ENCODE data around the gene TRPV5. TPM values are rescaled to one million over a fixed set of nuclear protein-coding genes. Genes with fewer than 3 reads are reported as not detected.

The TRPV5 gene
- total and polyA plus RNA-seq, 2 of the 4 experiments (the other 2 are of a cell fraction): not detected

- TF ChIP-seq RCOR1 (IDR thresholded peaks at IDR 0.05; ENCODE audit: insufficient replicate concordance, low read length): no peak
- TF ChIP-seq, protein P1, sequence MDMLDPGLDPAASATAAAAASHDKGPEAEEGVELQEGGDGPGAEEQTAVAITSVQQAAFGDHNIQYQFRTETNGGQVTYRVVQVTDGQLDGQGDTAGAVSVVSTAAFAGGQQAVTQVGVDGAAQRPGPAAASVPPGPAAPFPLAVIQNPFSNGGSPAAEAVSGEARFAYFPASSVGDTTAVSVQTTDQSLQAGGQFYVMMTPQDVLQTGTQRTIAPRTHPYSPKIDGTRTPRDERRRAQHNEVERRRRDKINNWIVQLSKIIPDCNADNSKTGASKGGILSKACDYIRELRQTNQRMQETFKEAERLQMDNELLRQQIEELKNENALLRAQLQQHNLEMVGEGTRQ (IDR thresholded peaks at IDR 0.05; ENCODE audit: low read depth, low read length): no peak
- no peak for TF ChIP-seq CEBPB (IDR thresholded peaks at IDR 0.05; ENCODE audit: low read depth, low read length)
- no peak for TF ChIP-seq RAD21 (IDR thresholded peaks at IDR 0.05; ENCODE audit: low read length)
- no peak for TF ChIP-seq SMC3 (IDR thresholded peaks at IDR 0.05; ENCODE audit: low read depth, low read length)
- TF ChIP-seq MXI1 (IDR thresholded peaks at IDR 0.05; ENCODE audit: borderline replicate concordance, low read depth, low read length): no peak
- no peak for TF ChIP-seq MAFK (IDR thresholded peaks at IDR 0.05; ENCODE audit: low read depth, low read length)
- TF ChIP-seq, protein P2, sequence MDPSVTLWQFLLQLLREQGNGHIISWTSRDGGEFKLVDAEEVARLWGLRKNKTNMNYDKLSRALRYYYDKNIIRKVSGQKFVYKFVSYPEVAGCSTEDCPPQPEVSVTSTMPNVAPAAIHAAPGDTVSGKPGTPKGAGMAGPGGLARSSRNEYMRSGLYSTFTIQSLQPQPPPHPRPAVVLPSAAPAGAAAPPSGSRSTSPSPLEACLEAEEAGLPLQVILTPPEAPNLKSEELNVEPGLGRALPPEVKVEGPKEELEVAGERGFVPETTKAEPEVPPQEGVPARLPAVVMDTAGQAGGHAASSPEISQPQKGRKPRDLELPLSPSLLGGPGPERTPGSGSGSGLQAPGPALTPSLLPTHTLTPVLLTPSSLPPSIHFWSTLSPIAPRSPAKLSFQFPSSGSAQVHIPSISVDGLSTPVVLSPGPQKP (IDR thresholded peaks at IDR 0.05; ENCODE audit: borderline replicate concordance, low read depth, low read length): no peak
- no peak for TF ChIP-seq FOS (IDR thresholded peaks at IDR 0.05; ENCODE audit: low read depth, low read length)
- no peak for TF ChIP-seq CTCF (conservative IDR thresholded peaks at IDR 0.05; ENCODE audit: low read depth, low read length)
- TF ChIP-seq NFE2L2 (IDR thresholded peaks at IDR 0.05; ENCODE audit: low read depth, low read length): no peak
- TF ChIP-seq MAZ (IDR thresholded peaks at IDR 0.05; ENCODE audit: borderline replicate concordance, low read depth, low read length): no peak
- TF ChIP-seq BHLHE40 (IDR thresholded peaks at IDR 0.05; ENCODE audit: low read depth, low read length): no peak
- TF ChIP-seq POLR2A (IDR thresholded peaks at IDR 0.05; ENCODE audit: low read depth, low read length): no peak
- TF ChIP-seq RFX5 (IDR thresholded peaks at IDR 0.05; ENCODE audit: low read depth, low read length): no peak
- TF ChIP-seq CHD1 (IDR thresholded peaks at IDR 0.05; ENCODE audit: low read depth, low read length): no peak
- ChIA-PET POLR2A (ENCODE audit: unreplicated experiment) (no interaction called here), CTCF (no interaction called here)
- Histone ChIP-seq H3K36me3 (ENCODE audit: control insufficient read depth, insufficient read depth, low read length) (no peaks in the 10 kb centered on the region), H2AFZ (replicated peaks; ENCODE audit: low read length, poor library complexity) (no peak overlapping the region), H3K4me2 (ENCODE audit: low read depth, low read length) (no peak overlapping the region), H2AK5ac (ENCODE audit: low read depth, low read length) (no peak overlapping the region), H2BK5ac (ENCODE audit: low read depth, low read length, poor library complexity, severe bottlenecking) (no peak overlapping the region), H3K18ac (ENCODE audit: low read depth, low read length) (no peak overlapping the region), H2BK15ac (ENCODE audit: low read depth, low read length) (no peak overlapping the region), H4K20me1 (ENCODE audit: insufficient read depth, low read length) (no peaks in the 10 kb centered on the region), H3K27me3 (ENCODE audit: control insufficient read depth, insufficient read depth, low read length) (no peaks in the 10 kb centered on the region), H2AK9ac (replicated peaks; ENCODE audit: low read depth, low read length, poor library complexity) (no peak overlapping the region), H3K14ac (replicated peaks; ENCODE audit: low read depth, low read length) (no peak overlapping the region), H4K91ac (ENCODE audit: insufficient read depth, low read depth, low read length) (no peak overlapping the region), H4K5ac (ENCODE audit: low read depth, low read length) (no peak overlapping the region), H3K9me1 (ENCODE audit: insufficient read depth, low read length) (no peaks in the 10 kb centered on the region), H3K4ac (ENCODE audit: low read depth, low read length) (no peak overlapping the region), H2BK120ac (ENCODE audit: low read depth, low read length) (no peak overlapping the region), H3K23ac (ENCODE audit: low read depth, low read length) (no peak overlapping the region), H3K9ac (ENCODE audit: low read depth, low read length) (no peak overlapping the region), H3K79me1 (ENCODE audit: low read depth in 1 of 2, low read length in 2 of 2) (no peaks in the 10 kb centered on the region), H4K8ac (ENCODE audit: low read depth in 2 of 2, low read length in 2 of 2) (no peak overlapping the region), H3K9me3 (ENCODE audit: control insufficient read depth, insufficient read depth, low read length) (peaks cover 2% of the 10 kb centered on the region; the same call in 1 of the 2 replicates), H3K56ac (ENCODE audit: extremely low read depth, insufficient read depth, low read length) (no peak overlapping the region), H2BK20ac (ENCODE audit: low read depth, low read length) (no peak overlapping the region), H3K4me1 (ENCODE audit: control insufficient read depth, insufficient read depth, low read length) (no peaks in the 10 kb centered on the region), H3K27ac (ENCODE audit: insufficient read depth, low read length) (no peak overlapping the region), H3K4me3 (ENCODE audit: insufficient read depth, low read depth, low read length) (no peak overlapping the region)
- dilution Hi-C loops (cut with HindIII; ENCODE audit: low sequenced_read_pairs, unreplicated experiment) (no loop called here), intact Hi-C loops (cut with micrococcal nuclease) (no loop called here), in situ Hi-C loops (cut with MboI; ENCODE audit: low sequenced_read_pairs) (no loop called here)
- WGBS, 2 experiments (ENCODE audit: extremely low coverage in 2 of 2, insufficient read length in 1 of 2): no CpG with 5 or more reads among the region's 2 CpGs
- DNase-seq (no peak), ATAC-seq (ENCODE audit: low read depth) (no peak)
- BruUV-seq (replicated peaks): no TSS peak
Observed at GRCh38 chr7:142913566-142913965, 20.0 kb downstream of the TRPV5 start.
